Chondrocyte (in vitro differentiated cells): ENCODE data around the gene SUSD2. TPM values are rescaled to one million over a fixed set of nuclear protein-coding genes. Genes with fewer than 3 reads are reported as not detected.

Source experiments
- DNase-seq: peaks from one replicate; pipeline ENCODE4 v3.0.0; 2021; ENCODE audit warnings: mixed read lengths, low spot score
- H3K27ac Mint-ChIP-seq: one replicate; pipeline ENCODE4 v1.8.0; 2021; ENCODE audit warnings: mild to moderate bottlenecking, moderate library complexity, mixed read lengths; ENCODE audit not compliant: unreplicated experiment
- H3K27me3 Mint-ChIP-seq: 2 replicates; pipeline ENCODE4 v1.8.0; 2021; ENCODE audit warnings: low read depth, mixed read lengths
- H3K36me3 Mint-ChIP-seq: 2 replicates; pipeline ENCODE4 v1.8.0; 2021; ENCODE audit warnings: low read depth, mixed read lengths
- H3K4me1 Mint-ChIP-seq: 2 replicates; pipeline ENCODE4 v1.8.0; 2021; ENCODE audit warnings: low read depth, mild to moderate bottlenecking, mixed read lengths
- H3K4me3 Mint-ChIP-seq: one replicate; pipeline ENCODE4 v1.8.0; 2021; ENCODE audit warnings: mild to moderate bottlenecking, moderate library complexity, mixed read lengths; ENCODE audit not compliant: unreplicated experiment
- H3K9me3 Mint-ChIP-seq: 2 replicates; pipeline ENCODE4 v1.8.0; 2021; ENCODE audit warnings: low read depth, mixed read lengths
- total RNA-seq: library from RNA; stranded (reverse); gene quantifications from 3 replicates; pipeline ENCODE4 v1.2.1, GENCODE V29; 2021
- TF ChIP-seq, protein P1 (sequence below): fragments of 200-600 bp; sonication (generic); IDR thresholded peaks from 2 replicates; pipeline ENCODE4 v1.5.0; 2021; ENCODE audit warnings: antibody characterized with exemption, mild to moderate bottlenecking, moderate library complexity

Gene SUSD2
- total RNA-seq, 1 donor from 2014 or later, result 0.65 TPM

DNA sequence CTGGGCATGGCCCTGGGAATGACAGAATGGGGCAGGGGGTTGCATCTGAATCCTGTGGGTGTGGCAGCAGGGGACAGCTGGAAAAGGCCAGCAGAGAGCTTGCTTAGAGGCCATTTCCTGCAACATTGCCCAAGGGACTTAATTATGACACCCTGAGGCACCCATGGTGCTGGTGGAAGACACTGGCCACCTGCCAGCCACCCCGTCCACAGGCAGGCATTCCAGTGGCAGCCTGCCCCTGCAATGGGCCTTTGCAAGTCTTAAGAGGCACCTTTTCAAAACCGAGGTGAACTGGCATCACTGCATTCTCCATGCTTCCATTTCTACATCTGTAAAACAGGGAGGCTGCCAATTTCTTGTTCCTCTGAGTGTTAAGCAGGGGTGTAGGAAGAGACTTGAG, 21.6 kb upstream of the SUSD2 start:
- no peaks in the 10 kb centered on the region for H3K9me3 Mint-ChIP-seq
- H3K36me3 Mint-ChIP-seq, result peaks cover 3% of the 10 kb centered on the region
- no peaks in the 10 kb centered on the region for H3K27me3 Mint-ChIP-seq
- no peak overlapping the region for H3K27ac Mint-ChIP-seq
- no peak for DNase-seq
- peaks cover 28% of the 10 kb centered on the region for H3K4me1 Mint-ChIP-seq
- H3K4me3 Mint-ChIP-seq, result no peak overlapping the region
- TF ChIP-seq, protein P1, sequence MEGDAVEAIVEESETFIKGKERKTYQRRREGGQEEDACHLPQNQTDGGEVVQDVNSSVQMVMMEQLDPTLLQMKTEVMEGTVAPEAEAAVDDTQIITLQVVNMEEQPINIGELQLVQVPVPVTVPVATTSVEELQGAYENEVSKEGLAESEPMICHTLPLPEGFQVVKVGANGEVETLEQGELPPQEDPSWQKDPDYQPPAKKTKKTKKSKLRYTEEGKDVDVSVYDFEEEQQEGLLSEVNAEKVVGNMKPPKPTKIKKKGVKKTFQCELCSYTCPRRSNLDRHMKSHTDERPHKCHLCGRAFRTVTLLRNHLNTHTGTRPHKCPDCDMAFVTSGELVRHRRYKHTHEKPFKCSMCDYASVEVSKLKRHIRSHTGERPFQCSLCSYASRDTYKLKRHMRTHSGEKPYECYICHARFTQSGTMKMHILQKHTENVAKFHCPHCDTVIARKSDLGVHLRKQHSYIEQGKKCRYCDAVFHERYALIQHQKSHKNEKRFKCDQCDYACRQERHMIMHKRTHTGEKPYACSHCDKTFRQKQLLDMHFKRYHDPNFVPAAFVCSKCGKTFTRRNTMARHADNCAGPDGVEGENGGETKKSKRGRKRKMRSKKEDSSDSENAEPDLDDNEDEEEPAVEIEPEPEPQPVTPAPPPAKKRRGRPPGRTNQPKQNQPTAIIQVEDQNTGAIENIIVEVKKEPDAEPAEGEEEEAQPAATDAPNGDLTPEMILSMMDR, result no peak

GRCh38 chr22:24160546-24160945, 20.7 kb upstream of the SUSD2 start:
- Mint-ChIP-seq H3K27ac (no peak overlapping the region), H3K4me1 (peaks cover 25% of the 10 kb centered on the region), H3K4me3 (no peak overlapping the region), H3K9me3 (no peaks in the 10 kb centered on the region), H3K27me3 (no peaks in the 10 kb centered on the region), H3K36me3 (peaks cover 4% of the 10 kb centered on the region)
- TF ChIP-seq, protein P1, result no peak
- no peak for DNase-seq

GRCh38 chr22:24161485-24161884, 19.8 kb upstream of the SUSD2 start:
- H3K4me3 Mint-ChIP-seq, result no peak overlapping the region
- peaks cover 21% of the 10 kb centered on the region for H3K4me1 Mint-ChIP-seq
- no peak for DNase-seq
- peaks cover 4% of the 10 kb centered on the region for H3K36me3 Mint-ChIP-seq
- H3K27me3 Mint-ChIP-seq, result no peaks in the 10 kb centered on the region
- TF ChIP-seq, protein P1, result no peak
- no peaks in the 10 kb centered on the region for H3K9me3 Mint-ChIP-seq
- no peak overlapping the region for H3K27ac Mint-ChIP-seq

DNA sequence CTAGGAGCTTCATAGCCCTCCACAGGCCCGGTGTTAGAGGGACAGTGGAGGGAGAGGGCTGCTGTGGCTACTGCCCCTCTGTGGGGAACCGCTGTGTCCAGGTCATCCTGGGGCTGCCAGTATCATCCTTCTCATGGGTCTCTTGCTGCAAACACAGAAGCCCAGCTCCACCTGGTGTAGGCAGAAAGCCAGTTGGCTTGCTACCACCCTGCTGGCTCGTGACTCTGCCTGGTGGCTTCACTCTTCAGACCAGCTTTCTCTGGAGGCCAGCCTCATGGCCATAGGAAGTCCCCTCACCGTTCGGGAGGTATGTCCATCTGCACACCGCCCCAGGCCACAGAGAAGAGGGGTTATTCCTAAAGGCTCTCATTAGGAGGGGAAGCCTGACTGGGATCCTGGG, 19.4 kb upstream of the SUSD2 start:
- Mint-ChIP-seq H3K4me3 (no peak overlapping the region), H3K27ac (no peak overlapping the region), H3K4me1 (peaks cover 17% of the 10 kb centered on the region), H3K27me3 (no peaks in the 10 kb centered on the region), H3K36me3 (peaks cover 5% of the 10 kb centered on the region), H3K9me3 (no peaks in the 10 kb centered on the region)
- TF ChIP-seq, protein P1, result no peak
- no peak for DNase-seq

DNA sequence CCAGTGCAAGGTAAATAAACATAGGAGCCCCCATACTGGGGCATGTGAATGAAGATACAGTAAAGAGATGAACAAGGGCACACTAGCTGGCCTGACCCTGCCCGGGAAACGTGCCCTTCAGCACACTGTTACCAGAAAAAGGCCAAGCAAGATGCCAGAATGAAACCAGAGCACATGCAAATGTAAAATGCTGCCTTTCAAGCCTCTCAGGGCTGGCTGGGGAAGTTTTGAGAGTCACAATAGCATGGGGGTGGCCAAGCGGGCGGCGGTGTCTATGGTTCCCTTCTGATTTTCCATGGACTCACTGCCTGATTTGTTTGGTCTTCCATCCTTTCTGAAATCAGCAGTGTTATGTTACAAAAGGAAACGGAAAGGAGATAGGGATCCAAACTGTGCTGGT, 18.9 kb upstream of the SUSD2 start:
- TF ChIP-seq, protein P1, result no peak
- Mint-ChIP-seq H3K27me3 (no peaks in the 10 kb centered on the region), H3K4me1 (peaks cover 12% of the 10 kb centered on the region), H3K27ac (no peak overlapping the region), H3K36me3 (peaks cover 8% of the 10 kb centered on the region), H3K9me3 (no peaks in the 10 kb centered on the region), H3K4me3 (no peak overlapping the region)
- no peak for DNase-seq
